Measurements from ENCODE around the gene DR1.
"Not testable (repeated sequence)": the region's sequence is repeated elsewhere in the genome, so short reads cannot be mapped to it uniquely, and the experiment has no call there.

The DR1 gene

DNA sequence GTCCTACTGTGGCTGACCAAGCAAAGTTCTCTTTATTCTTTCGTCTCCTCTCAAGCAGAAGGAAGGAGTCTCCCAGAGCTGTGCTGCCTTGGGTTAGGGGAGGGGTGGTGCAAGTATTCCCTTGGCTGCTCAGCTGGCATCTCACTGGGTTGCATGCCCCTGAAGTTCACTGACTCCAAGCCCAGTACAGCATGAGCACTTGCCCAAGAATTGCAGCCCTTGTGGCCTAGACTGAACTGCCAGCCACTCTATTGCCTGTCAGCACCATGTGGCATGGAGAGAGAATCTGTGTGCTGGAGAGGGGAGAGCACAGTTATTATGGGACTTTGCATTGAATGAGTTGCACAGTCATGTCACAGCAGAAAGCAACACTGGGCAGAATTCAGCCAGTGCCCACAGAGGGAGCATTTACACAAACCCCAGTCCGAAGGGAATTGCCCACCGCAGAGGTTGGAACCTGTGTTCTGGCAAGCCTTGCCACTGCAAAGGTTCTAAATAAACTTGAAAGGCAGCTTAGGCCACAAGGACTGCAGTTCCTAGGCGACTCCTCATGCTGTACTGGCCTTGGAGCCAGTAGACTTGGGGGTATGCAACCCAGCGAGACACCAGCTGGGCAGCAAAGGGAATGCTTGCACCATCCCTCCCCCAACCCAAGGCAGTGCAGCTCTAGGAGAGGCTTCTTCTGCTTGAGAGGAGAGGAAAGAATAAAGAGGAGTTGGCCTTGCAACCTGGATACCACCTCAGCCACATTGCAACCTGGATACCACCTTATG is 28.8 kb downstream of the DR1 start:
- in situ Hi-C loops (cut with HindIII; ENCODE audit: low sequenced_read_pairs): no loop called here

DNA sequence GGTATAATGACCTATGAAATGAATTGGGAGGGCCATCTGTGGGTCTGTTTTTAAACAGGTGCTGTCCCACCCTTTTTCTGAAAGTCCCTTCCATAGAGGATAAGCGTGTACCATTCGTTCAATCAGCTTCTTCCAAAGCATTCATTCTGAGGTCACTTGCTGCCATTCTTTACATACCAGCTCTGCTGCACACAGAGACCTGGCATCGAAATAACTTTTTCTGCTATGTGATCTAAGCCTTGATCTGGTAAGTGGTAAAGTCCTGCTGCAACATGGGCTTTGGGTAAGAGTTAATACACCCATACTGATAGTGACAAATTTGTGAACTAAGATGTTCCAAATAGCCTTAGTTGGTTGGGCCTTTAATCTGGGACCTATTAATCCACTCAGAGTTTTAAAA is 38.9 kb downstream of the DR1 start:
- in situ Hi-C loops (cut with HindIII; ENCODE audit: low sequenced_read_pairs): no loop called here

DNA sequence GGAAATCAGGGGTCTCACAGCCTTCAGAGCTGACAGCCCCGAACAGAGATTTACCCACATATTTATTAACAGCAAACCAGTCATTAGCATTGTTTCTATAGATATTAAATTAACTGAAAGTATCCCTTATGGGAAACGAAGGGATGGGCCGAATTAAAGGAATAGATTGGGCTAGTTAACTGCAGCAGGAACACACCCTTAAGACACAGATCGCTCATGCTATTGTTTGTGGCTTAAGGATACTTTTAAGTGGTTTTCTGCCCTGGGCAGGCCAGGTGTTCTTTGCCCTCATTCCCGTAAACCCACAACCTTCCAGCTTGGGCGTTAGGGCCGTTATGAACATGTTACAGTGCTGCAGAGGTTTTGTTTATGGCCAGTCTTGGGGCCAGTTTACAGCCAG is 40.6 kb downstream of the DR1 start:
- in situ Hi-C loops (cut with HindIII; ENCODE audit: low sequenced_read_pairs): not testable (repeated sequence)

DNA sequence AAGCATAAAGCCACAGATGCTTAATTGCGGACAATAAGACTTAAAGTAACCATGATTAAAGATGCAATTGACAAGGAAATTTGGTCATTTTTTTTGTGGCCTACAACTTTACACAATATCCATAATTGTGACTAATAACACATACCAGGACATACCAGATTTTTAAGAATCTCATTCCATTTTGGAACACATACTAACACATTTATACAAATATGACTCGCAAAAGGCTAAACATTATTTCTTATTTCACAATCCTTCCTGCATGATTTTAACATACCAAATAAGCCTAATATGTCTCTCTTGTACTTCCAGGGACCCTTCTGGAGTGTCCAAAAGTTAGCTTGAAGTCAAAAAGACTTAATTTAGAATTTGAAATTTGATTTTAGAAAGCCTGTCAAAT is 48.8 kb downstream of the DR1 start:
- in situ Hi-C loops (cut with HindIII; ENCODE audit: low sequenced_read_pairs): no loop called here

DNA sequence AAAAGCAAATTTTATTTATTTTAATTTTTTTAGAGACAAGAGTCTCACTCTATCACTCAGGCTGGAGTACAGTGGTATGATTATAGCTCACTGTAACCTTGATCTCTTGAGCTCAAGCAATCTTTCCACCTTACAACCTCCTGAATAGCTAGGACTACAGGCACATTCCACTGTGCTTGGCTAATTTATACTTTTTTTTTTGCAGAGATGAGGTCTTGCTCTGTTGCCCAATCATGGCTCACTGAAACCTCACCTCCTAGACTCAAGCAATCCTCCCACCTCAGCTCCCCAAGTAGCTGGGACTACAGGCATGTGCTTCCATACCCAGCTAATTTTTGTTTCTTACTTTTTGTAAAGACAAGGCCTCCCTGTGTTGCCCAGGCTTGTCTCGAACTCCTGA is 49.5 kb downstream of the DR1 start:
- in situ Hi-C loops (cut with HindIII; ENCODE audit: low sequenced_read_pairs): no loop called here

DNA sequence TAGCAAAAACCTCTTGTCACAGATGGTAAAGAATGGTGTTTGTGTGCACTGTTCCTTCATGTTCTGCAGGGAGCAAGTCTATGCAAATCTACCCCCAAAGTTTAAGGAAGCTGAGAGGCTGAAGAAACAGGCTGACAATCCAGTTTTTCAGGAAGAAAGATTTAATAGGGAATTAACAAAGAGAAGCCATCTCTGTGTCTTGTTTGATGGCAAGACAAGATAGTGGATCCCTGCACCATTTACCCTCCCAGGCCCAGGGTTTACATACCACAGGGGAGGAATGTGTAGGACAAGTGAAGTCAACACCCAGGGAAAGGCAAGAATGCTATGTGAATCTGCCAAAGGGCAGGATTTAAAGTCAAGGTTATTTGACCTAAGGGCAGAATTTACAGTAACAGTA is 54.1 kb downstream of the DR1 start:
- in situ Hi-C loops (cut with HindIII; ENCODE audit: low sequenced_read_pairs): no loop called here

DNA sequence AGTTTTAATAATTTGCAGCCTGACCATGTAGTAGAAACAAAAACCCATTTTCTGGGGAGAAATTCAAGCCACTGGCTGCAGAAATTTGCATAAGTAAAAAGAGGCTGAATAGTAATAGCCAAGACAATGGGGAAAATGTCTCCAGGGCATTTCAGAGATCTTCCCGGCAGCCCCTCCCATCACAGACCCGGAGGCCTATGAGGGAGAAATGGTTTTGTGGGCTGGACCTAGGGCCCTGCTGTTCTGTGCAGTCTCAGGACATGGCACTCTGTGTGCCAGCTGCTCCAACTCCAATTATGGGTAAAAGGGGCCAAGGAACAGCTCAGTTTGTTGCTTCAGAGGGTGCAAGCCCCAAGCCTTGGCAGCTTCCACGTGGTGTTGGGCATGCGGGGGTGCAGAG is 62.5 kb downstream of the DR1 start:
- in situ Hi-C loops (cut with HindIII; ENCODE audit: low sequenced_read_pairs): no loop called here

DNA sequence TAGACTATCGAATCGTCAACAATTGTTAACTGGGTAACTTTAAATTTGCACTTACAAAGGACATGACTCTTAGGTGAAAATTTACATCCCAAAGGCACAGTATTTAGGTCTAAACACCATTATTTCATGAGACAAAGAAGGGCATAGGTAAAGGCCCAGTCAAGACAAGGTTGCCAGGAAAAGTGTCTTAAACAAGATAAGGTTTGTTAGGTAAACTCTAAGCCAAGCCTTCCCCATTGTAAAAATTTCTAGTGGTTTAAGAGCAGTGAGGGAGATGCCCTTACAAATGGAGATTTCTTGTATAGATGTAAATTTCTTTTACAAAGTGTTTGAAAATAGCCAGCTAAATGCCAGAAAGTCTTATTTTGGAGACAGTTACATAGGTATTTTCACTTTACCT is 65.3 kb downstream of the DR1 start:
- in situ Hi-C loops (cut with HindIII; ENCODE audit: low sequenced_read_pairs): no loop called here

DNA sequence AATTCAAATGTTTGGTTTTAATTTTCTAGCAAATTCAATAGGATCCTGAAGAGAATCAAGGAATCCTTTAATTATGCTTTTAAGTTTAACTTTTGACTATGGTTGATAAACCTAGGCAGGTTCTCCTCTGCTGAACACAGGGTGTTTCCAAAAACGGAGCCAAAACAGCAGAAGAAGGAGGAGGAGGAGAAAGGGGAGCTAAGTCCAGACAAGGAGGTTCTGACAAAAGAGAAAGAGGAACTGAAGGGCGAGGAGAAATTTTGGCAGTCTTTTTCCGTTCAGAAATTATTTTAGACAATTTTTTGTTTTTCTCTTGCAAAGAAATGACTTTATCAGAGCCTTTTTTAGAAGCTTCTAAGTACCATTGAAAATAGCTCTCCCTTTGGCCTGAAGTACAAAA is 69.0 kb downstream of the DR1 start:
- in situ Hi-C loops (cut with HindIII; ENCODE audit: low sequenced_read_pairs): no loop called here

DNA sequence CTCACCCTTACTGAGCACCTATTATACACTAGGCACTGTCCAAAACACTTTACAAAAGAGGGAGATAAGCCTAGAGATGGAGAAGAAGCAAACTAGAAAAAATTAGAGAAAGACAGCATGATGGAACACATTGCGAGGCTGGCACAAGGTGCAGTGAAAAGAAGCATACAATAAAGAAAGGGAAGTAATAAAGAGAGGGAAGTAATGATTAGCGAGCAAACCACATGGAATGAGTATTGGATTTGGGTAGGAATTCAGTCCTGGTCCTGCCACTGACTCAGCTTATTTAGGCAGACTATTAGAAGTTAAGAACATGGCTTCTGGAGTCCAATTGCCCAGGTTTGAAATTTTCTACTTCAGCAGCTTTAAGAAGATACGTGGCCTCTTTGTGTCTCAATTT is 69.6 kb downstream of the DR1 start:
- in situ Hi-C loops (cut with HindIII; ENCODE audit: low sequenced_read_pairs): no loop called here

DNA sequence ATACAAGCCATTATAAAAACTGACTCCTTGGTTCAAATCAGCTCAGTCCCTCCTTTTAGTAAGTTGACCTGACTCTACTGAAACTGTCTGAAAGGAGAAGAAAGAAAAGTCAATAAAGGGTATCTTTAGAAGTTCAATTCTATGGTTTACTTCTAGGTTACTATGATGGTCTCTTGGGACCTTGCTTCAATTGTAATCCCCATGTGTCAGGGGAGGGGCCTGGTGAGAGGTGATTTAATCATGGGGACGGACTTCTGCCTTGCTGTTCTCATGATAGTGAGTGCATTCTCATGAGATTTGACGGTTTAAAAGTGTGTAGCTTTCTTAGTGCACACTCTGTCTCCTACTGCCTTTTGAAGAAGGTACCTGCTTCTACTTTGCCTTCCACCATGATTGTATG is 70.5 kb downstream of the DR1 start:
- in situ Hi-C loops (cut with HindIII; ENCODE audit: low sequenced_read_pairs): no loop called here
